ENCODE results near the gene PKD2. TPM values are rescaled to one million over a fixed set of nuclear protein-coding genes. Genes with fewer than 3 reads are reported as not detected.

PKD2 gene
- total and polyA plus RNA-seq, 2 donors (not counting 1 experiment from before 2014, with no cell fraction given), result 1.8 to 5.8 TPM

DNA sequence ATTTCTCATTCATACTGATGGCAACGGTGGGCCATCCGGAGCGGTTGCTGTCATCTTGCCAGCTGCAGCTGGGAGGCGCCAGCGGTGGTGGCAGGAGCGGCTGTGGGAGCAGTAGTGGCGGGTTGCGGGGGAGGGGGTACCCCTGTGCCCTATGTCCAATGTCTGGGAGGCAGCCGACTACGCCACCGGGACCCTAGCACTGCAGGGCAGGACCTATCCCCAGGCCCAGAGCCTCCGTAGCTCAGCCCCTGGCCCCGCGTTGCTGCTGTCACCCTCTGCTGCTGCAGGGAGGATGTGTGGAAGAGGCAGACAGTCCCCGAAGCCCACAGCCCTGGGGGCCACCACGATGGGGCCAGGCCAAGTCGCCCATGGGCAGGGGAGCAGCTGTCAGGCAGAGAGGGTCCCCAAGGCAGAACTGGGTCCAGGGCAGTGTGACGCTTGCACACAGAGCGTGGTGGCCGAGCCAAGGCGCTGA lies 41.9 kb upstream of the PKD2 start:
- no peaks in the 10 kb centered on the region for H3K27me3 ChIP-seq (replicated peaks in 1 of 4; ENCODE audit: control extremely low read depth in 1 of 4, control insufficient read depth in 3 of 4, insufficient read depth in 4 of 4, low read length in 3 of 4)
- TF ChIP-seq, protein P1, sequence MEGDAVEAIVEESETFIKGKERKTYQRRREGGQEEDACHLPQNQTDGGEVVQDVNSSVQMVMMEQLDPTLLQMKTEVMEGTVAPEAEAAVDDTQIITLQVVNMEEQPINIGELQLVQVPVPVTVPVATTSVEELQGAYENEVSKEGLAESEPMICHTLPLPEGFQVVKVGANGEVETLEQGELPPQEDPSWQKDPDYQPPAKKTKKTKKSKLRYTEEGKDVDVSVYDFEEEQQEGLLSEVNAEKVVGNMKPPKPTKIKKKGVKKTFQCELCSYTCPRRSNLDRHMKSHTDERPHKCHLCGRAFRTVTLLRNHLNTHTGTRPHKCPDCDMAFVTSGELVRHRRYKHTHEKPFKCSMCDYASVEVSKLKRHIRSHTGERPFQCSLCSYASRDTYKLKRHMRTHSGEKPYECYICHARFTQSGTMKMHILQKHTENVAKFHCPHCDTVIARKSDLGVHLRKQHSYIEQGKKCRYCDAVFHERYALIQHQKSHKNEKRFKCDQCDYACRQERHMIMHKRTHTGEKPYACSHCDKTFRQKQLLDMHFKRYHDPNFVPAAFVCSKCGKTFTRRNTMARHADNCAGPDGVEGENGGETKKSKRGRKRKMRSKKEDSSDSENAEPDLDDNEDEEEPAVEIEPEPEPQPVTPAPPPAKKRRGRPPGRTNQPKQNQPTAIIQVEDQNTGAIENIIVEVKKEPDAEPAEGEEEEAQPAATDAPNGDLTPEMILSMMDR (IDR thresholded peaks at IDR 0.05), result no peak
- TF ChIP-seq EZH2 (IDR thresholded peaks at IDR 0.05; ENCODE audit: borderline replicate concordance, insufficient read depth, low read depth, low read length, poor library complexity, severe bottlenecking), result no peak
- no peak overlapping the region for H3K27ac ChIP-seq (ENCODE audit: low read length in 2 of 2)
- H3K4me3 ChIP-seq (ENCODE audit: control extremely low read depth in 1 of 5, extremely low read depth in 1 of 5, insufficient read depth in 1 of 5, low read depth in 2 of 5, low read length in 4 of 5), result no peak overlapping the region
- H3K4me2 ChIP-seq (replicated peaks; ENCODE audit: low read depth, low read length, poor library complexity, severe bottlenecking), result no peak overlapping the region
- no peaks in the 10 kb centered on the region for H3K4me1 ChIP-seq (ENCODE audit: control insufficient read depth in 2 of 2, insufficient read depth in 2 of 2, low read length in 2 of 2)
- no peak overlapping the region for H2AFZ ChIP-seq (ENCODE audit: insufficient read depth, low read depth, low read length, poor library complexity, severe bottlenecking)
- H4K20me1 ChIP-seq (ENCODE audit: control insufficient read depth, insufficient read depth, low read length, poor library complexity, severe bottlenecking), result no peaks in the 10 kb centered on the region
- H3K4me1 Mint-ChIP-seq, result no peaks in the 10 kb centered on the region
- no peak for ATAC-seq (ENCODE audit: low read depth)
- no peak for DNase-seq
- peaks cover 0 to 10% (median 0%) of the 10 kb centered on the region in 3 donors for H3K9me3 ChIP-seq (ENCODE audit: control extremely low read depth in 1 of 3, control insufficient read depth in 2 of 3, insufficient read depth in 1 of 3, low read length in 2 of 3)
- ChIA-PET CTCF (no interaction called here), POLR2A (no interaction called here)
- peaks cover 6% of the 10 kb centered on the region for H3K27me3 Mint-ChIP-seq
- no peak overlapping the region for H3K27ac Mint-ChIP-seq
- no peak overlapping the region for H3K9ac ChIP-seq (ENCODE audit: low read length)
- 90% methylated on average over 19 of the region's 21 CpGs for WGBS (ENCODE audit: insufficient coverage)
- H3K9me3 Mint-ChIP-seq (ENCODE audit: insufficient read depth), result no peaks in the 10 kb centered on the region
- no peak overlapping the region for H3K4me3 Mint-ChIP-seq
- no peaks in the 10 kb centered on the region for H3K79me2 ChIP-seq (ENCODE audit: control insufficient read depth, insufficient read depth, low read length)
- intact Hi-C loops (cut with micrococcal nuclease), result no loop called here
- H3K36me3 ChIP-seq (replicated peaks in 1 of 2; ENCODE audit: control extremely low read depth in 1 of 2, control insufficient read depth in 1 of 2, extremely low read depth in 1 of 2, insufficient read depth in 2 of 2, low read length in 1 of 2), result no peaks in the 10 kb centered on the region

DNA sequence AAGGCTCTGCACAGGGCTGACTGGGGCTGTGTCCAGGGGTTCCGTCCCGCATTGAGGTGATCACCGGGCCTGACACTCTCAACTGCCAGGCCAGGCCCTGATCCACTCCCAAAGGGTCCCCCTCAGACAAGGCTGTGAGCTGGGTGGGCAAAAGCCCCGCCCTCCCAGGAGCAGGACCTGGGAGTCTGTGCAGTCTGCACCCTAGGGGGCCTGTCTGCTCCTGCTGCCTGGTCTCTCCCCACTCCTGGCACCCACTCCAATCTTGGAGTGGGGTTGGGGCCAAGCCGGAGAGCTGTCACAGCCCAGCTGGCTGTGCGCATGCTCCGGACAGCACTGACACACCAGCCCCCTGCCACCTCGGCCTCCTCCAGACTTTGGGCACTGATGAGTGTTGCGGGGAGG lies 41.3 kb upstream of the PKD2 start:
- H3K9me3 Mint-ChIP-seq (ENCODE audit: insufficient read depth), result no peaks in the 10 kb centered on the region
- H3K79me2 ChIP-seq (ENCODE audit: control insufficient read depth, insufficient read depth, low read length), result no peaks in the 10 kb centered on the region
- 94% methylated on average over 8 of the region's 9 CpGs for WGBS (ENCODE audit: insufficient coverage)
- H3K4me1 ChIP-seq (ENCODE audit: control insufficient read depth in 2 of 2, insufficient read depth in 2 of 2, low read length in 2 of 2), result no peaks in the 10 kb centered on the region
- no peak overlapping the region for H3K4me2 ChIP-seq (replicated peaks; ENCODE audit: low read depth, low read length, poor library complexity, severe bottlenecking)
- TF ChIP-seq, protein P1 (IDR thresholded peaks at IDR 0.05), result no peak
- no peak for TF ChIP-seq EZH2 (IDR thresholded peaks at IDR 0.05; ENCODE audit: borderline replicate concordance, insufficient read depth, low read depth, low read length, poor library complexity, severe bottlenecking)
- no peaks in the 10 kb centered on the region for H3K36me3 ChIP-seq (replicated peaks in 1 of 2; ENCODE audit: control extremely low read depth in 1 of 2, control insufficient read depth in 1 of 2, extremely low read depth in 1 of 2, insufficient read depth in 2 of 2, low read length in 1 of 2)
- no peak overlapping the region for H3K27ac ChIP-seq (ENCODE audit: low read length in 2 of 2)
- H2AFZ ChIP-seq (ENCODE audit: insufficient read depth, low read depth, low read length, poor library complexity, severe bottlenecking), result no peak overlapping the region
- DNase-seq, result no peak
- H4K20me1 ChIP-seq (ENCODE audit: control insufficient read depth, insufficient read depth, low read length, poor library complexity, severe bottlenecking), result no peaks in the 10 kb centered on the region
- ChIA-PET CTCF (no interaction called here), POLR2A (no interaction called here)
- H3K9ac ChIP-seq (ENCODE audit: low read length), result no peak overlapping the region
- peaks cover 0 to 10% (median 0%) of the 10 kb centered on the region in 3 donors for H3K9me3 ChIP-seq (ENCODE audit: control extremely low read depth in 1 of 3, control insufficient read depth in 2 of 3, insufficient read depth in 1 of 3, low read length in 2 of 3)
- H3K27ac Mint-ChIP-seq, result no peak overlapping the region
- H3K4me3 Mint-ChIP-seq, result no peak overlapping the region
- H3K4me1 Mint-ChIP-seq, result no peaks in the 10 kb centered on the region
- no peak overlapping the region for H3K4me3 ChIP-seq (ENCODE audit: control extremely low read depth in 1 of 5, extremely low read depth in 1 of 5, insufficient read depth in 1 of 5, low read depth in 2 of 5, low read length in 4 of 5)
- no peaks in the 10 kb centered on the region for H3K27me3 ChIP-seq (replicated peaks in 1 of 4; ENCODE audit: control extremely low read depth in 1 of 4, control insufficient read depth in 3 of 4, insufficient read depth in 4 of 4, low read length in 3 of 4)
- no peak for ATAC-seq (ENCODE audit: low read depth)
- H3K27me3 Mint-ChIP-seq, result peaks cover 8% of the 10 kb centered on the region
- intact Hi-C loops (cut with micrococcal nuclease), result no loop called here
